DND-41 (cell line): Measurements from ENCODE around the gene RNF213.

ENCODE experiments used
- EZH2 ChIP-seq: IDR thresholded peaks from 3 replicates; pipeline ENCODE4 v1.6.1; 2012; ENCODE audit warnings: borderline replicate concordance, low read depth, mild to moderate bottlenecking, moderate library complexity, low read length, inconsistent platforms; ENCODE audit not compliant: severe bottlenecking
- TF ChIP-seq, protein P1 (sequence below): IDR thresholded peaks from 2 replicates; pipeline ENCODE4 v1.5.1; 2012; ENCODE audit warnings: borderline replicate concordance, low read length, moderate library complexity, mild to moderate bottlenecking; ENCODE audit not compliant: poor library complexity, severe bottlenecking; ENCODE audit errors: extremely low read depth

DNA sequence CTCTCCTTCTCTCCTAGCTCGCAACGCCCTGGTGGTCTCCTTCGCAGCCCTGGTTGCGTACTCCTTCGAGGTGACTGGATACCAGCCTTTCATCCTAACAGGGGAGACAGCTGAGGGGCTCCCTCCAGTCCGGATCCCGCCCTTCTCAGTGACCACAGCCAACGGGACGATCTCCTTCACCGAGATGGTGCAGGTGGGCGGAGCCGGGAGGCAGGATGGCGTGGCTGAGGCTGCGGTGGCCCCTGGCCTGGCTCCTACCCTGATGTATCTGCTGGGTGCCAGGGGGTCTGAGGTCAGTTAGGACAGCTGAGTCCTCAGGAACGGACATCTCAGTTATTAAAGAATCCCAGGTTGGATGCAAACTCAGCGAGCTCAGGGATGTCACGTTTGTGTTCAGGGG, 23.7 kb upstream of the RNF213 start:
- TF ChIP-seq, protein P1, sequence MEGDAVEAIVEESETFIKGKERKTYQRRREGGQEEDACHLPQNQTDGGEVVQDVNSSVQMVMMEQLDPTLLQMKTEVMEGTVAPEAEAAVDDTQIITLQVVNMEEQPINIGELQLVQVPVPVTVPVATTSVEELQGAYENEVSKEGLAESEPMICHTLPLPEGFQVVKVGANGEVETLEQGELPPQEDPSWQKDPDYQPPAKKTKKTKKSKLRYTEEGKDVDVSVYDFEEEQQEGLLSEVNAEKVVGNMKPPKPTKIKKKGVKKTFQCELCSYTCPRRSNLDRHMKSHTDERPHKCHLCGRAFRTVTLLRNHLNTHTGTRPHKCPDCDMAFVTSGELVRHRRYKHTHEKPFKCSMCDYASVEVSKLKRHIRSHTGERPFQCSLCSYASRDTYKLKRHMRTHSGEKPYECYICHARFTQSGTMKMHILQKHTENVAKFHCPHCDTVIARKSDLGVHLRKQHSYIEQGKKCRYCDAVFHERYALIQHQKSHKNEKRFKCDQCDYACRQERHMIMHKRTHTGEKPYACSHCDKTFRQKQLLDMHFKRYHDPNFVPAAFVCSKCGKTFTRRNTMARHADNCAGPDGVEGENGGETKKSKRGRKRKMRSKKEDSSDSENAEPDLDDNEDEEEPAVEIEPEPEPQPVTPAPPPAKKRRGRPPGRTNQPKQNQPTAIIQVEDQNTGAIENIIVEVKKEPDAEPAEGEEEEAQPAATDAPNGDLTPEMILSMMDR: no peak
- TF ChIP-seq EZH2: no peak
